Fibroblast of pulmonary artery (primary cell): Measurements from ENCODE around the gene LILRB5.
"Not testable (repeated sequence)": the region's sequence is repeated elsewhere in the genome, so short reads cannot be mapped to it uniquely, and the experiment has no call there.

Experiments
- DNase-seq: peaks from one replicate; pipeline ENCODE4 v3.0.0-alpha.2; 2010; ENCODE audit warnings: low read depth
- H3K4me3 ChIP-seq: replicated peaks from 2 replicates; pipeline ENCODE4 v1.5.1; 2011; ENCODE audit warnings: low read depth, mild to moderate bottlenecking, control low read depth, low read length, moderate library complexity
- TF ChIP-seq, protein P1 (sequence below): IDR thresholded peaks from 2 replicates; pipeline ENCODE4 v1.5.1; 2011; ENCODE audit warnings: mild to moderate bottlenecking, control low read depth, low read length, inconsistent platforms; ENCODE audit errors: missing control alignments

Gene LILRB5

DNA sequence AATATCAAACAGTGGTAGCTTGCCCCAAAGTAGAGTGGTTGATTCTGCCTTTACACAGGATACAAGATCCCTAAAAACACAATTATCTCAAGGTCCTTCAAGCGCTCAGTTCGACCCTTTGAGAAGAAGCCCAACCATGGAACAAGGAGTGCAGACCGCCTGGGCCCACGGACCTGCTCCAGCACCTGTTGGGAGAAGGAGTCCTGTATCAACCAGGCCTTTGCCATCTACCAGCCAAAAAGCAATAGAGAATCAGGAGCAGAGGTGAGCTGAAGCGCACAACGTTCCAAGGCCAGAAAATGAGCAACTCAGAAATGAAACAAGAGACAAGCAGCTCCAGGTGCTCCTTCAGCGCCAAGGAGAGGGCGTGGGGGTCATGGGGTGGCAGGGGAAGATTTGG, 27.9 kb downstream of the LILRB5 start:
- H3K4me3 ChIP-seq, result no peak overlapping the region
- no peak for DNase-seq
- TF ChIP-seq, protein P1, sequence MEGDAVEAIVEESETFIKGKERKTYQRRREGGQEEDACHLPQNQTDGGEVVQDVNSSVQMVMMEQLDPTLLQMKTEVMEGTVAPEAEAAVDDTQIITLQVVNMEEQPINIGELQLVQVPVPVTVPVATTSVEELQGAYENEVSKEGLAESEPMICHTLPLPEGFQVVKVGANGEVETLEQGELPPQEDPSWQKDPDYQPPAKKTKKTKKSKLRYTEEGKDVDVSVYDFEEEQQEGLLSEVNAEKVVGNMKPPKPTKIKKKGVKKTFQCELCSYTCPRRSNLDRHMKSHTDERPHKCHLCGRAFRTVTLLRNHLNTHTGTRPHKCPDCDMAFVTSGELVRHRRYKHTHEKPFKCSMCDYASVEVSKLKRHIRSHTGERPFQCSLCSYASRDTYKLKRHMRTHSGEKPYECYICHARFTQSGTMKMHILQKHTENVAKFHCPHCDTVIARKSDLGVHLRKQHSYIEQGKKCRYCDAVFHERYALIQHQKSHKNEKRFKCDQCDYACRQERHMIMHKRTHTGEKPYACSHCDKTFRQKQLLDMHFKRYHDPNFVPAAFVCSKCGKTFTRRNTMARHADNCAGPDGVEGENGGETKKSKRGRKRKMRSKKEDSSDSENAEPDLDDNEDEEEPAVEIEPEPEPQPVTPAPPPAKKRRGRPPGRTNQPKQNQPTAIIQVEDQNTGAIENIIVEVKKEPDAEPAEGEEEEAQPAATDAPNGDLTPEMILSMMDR, result no peak

DNA sequence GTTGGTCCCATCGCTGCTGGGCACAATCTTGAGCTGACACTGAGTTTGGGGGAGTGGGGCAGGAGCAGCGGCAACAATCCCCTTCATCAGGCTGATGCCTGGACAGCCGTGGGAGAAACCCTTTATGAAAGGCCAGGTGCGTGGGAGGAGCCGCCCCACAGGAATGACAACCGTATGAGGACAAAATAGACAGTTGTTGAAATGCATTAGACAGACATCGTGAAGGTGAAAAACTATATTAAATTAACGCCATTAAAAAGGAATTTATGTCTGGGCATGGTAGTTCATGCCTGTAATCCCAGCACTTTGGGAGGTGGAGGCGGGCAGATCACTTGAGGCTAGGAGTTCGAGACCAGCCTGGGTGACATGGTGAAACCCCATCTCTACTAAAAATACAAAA, 32.5 kb downstream of the LILRB5 start:
- H3K4me3 ChIP-seq, DNase-seq: not testable (repeated sequence)

DNA sequence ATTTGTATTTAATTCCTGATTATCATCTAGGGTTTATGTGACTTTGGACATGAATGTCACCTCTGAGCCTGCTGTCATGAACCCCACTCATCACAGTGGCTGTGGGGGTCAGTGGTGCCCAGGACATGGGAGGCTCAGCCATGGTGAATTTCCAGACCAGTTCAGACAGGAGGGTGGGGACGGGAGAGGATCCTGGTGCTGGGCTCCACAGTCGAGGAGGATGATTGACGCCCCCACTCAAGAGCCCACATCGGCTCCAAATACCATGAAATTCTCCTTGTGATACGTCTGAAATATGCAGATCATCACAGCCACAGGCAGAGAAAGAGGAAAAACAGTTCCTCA, 33.2 kb downstream of the LILRB5 start:
- not testable (repeated sequence) for H3K4me3 ChIP-seq, DNase-seq

DNA sequence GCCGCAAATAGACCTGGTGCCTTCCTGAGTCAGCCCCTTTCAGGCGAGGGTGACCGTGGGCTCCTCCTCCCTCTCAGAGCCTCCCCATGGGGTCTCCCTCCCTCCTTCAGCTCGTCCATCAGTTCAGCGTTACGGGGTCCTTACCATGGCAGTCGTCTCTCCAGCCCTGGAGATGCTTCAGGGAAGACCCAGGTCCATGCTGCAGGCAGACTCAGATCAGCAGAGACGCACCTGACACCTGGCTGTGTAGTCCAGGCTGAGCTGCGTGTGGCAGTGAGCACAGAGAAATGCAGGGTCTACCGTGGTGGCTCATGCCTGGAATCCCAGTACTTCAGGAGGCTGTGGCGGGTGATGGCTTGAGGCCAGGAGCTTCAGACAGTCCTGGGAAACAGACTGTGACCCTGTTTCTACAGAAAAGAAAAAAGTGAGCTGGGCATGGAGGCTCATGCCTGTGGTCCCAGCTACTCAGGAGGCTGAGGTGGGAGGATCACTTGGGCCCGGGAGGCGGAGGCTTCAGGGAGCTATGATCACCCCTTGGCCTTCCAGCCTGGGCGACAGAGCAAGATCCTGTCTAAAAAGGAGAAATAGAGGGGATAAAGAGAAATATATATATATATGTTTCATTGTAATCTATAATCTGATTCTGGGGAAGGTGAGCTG, 33.7 kb downstream of the LILRB5 start:
- not testable (repeated sequence) for H3K4me3 ChIP-seq, DNase-seq

DNA sequence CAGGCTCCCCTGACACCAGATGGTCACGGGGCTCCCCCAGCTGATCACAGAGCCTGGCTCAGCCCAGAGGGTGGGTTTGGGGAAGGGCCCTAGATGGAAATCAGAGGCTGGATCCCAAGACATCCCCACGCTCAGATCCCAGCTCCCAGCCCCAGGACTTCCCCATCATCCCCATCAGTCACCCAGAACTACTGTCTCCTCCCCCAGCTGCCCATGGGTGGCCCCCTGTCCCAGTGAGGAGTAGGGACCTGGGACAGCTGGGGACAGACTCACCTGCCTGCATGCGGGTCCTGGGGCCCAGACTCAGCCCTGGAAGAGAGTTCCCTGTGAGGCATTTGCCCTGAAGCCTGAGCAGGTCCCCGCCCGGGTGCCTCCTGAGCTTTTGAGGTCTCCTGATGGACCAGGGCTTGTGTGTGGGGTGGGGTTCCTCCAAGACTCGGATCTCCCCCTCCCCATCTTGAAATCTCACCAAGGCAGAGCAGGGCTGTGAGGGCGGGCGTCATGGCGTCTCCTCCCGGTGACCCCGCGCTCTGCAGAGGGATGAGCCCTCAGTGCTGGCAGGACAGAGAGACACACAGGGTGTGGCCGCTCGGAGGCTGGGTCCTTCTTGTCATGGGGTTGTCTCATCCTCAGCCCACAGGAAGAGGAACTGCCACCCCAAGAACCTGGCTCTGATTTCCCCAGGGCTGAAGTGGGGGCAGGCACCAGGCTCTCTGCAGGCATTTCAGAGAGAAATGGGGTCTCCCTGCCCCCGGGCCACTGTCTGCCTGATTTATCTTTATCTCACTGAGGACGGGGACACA, 34.4 kb downstream of the LILRB5 start, which contains the start of gene LILRB3:
Gene LILRB3 (minus strand): TSS at position 534 of the 803 bp plus-strand sequence. CDS start 31 bp downstream, at position 503.
- DNase-seq, H3K4me3 ChIP-seq: not testable (repeated sequence)

DNA sequence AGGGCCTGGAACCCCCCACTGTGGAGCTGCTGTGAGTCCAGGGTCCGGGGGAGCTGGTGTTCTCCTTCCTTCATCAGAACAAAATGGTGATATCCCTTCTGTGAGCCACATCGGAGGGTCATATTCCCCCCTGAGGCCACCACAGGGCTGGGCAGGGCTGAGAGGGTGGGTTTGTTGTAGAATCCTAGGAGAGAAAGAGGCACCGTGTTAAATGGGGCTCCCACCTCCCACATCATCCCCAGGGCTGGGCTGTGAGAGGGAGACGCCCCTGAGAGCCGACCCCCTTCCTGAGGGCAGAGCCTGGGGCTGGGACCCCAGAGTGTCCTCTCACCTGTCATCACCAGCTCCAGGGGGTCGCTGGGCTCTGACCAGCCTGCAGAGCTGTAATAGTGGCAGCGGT, 35.1 kb downstream of the LILRB5 start:
- not testable (repeated sequence) for DNase-seq, H3K4me3 ChIP-seq

DNA sequence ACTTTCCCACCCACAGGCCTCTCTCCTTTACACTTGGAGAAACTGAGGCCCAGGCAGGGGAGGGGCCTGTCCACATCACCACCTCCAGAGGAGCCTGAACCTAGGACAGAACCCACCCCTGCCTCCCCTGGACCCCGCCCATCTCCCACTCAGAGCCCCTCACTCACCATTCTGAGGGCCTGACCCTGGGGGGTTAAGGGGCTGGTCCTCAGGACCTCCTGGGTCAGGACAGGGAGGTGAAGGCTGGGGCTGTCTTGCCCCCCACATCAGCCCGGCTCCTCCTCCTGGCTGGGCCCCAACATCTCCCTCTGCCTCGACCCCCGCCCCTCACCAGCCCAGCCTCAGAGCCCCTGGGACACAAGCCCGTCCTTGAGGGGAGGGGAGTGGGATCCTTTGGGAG, 37.4 kb downstream of the LILRB5 start:
- not testable (repeated sequence) for H3K4me3 ChIP-seq, DNase-seq

DNA sequence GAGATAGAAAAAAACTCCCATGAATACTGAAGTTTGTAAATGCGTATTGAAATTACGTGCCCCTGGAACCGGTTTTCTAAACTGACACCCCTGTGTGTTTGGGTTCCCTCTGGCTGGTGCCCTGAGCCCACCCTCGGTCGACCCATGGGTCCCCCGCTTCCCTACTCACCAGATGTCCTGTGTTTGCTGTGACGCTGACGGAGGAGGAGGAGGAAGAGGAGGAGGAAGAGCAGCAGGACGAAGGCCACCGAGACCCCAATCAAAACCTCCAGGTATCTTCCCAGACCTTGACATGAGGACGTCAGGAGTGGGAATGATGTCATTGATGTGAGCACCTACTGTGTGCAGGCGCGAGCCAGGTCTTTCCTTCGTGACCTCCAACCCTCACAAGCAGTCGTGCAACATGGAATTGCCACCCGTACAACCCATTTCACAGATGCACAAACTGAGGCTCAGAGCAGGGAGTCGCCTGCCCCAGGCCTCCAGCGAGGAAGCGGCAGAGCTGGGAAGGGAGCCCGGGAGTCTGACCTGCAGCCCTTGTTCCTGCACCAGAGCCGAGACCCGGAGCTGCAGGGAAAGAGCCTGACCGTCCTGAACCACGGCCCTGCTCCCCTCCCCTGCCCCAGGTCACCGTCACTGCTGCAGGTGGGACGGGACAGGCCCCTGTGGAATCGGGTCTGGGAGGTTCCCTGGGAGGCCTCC, 38.0 kb downstream of the LILRB5 start:
- no peak for DNase-seq
- H3K4me3 ChIP-seq, result no peak overlapping the region
- TF ChIP-seq, protein P1, result no peak

DNA sequence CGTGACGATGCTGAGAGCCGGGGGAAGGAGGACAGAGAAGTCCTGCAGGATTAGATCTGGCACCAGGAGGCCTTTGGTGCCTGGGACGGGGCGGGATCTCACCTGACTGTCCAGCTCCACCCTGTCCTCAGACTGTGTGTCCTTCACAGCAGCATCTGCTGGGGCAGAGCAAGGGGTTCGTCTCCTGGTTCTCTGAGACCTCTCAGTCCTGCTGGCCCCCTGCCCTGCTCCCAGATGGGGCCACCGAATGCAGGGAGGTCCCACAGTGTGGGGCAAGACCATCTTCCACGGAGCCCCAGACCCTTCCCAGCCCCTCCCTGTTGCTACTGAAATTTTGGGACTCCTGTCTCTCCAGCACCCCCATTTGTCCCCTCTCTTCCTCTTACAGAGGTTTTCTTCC, 38.8 kb downstream of the LILRB5 start:
- DNase-seq, result no peak
- no peak overlapping the region for H3K4me3 ChIP-seq
- TF ChIP-seq, protein P1, result no peak

DNA sequence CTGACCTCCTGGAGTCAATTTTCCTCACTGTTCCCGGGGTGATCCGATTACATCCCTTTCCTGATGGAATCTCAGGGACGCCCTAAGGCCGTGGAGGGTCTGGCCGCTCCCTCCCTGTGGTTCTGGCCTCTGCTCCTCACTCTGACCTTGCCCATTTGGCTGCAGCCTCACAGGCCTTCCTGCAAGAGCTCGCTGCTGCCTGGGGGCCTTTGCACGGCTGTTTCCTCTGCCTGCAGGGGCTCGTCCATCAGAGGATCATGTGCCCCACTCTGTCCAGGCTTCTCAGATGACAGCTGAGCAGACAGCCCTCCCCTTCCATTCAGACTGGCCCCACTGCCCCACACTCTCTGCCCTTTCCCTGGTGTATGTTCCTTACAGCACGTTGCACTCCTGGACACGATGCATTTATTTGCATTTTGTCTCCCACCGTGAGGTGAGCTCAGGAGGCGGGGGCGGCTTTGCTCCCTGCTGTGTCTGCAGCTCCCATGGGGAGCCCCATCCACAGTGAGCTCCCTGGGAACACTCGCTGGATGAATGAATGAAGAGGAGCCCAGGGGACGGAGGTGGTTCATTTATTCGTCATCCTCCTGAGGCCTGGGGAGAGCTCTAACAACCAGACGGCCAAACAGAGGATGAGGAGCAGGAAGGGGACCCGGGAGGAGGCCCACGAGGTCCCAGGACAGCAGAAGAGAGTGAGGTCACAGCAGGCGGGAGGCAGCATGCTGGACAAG, 39.4 kb downstream of the LILRB5 start:
- DNase-seq, H3K4me3 ChIP-seq: not testable (repeated sequence)
